HG03565 (cell line): ENCODE data around the gene ARL15.
A peak's percentile ranks its signal among the peaks of the same experiment; 100 is the strongest.

Experiments used
- ATAC-seq: cut with Tn5 transposase; IDR thresholded peaks from one replicate; pipeline ENCODE4 v1.9.1; 2021; ENCODE audit warnings: mild to moderate bottlenecking, moderate library complexity; ENCODE audit not compliant: unreplicated experiment

ARL15 gene

GRCh38 chr5:54315736-54316528, 5.6 kb upstream of the ARL15 start:
- no peak for ATAC-seq

DNA sequence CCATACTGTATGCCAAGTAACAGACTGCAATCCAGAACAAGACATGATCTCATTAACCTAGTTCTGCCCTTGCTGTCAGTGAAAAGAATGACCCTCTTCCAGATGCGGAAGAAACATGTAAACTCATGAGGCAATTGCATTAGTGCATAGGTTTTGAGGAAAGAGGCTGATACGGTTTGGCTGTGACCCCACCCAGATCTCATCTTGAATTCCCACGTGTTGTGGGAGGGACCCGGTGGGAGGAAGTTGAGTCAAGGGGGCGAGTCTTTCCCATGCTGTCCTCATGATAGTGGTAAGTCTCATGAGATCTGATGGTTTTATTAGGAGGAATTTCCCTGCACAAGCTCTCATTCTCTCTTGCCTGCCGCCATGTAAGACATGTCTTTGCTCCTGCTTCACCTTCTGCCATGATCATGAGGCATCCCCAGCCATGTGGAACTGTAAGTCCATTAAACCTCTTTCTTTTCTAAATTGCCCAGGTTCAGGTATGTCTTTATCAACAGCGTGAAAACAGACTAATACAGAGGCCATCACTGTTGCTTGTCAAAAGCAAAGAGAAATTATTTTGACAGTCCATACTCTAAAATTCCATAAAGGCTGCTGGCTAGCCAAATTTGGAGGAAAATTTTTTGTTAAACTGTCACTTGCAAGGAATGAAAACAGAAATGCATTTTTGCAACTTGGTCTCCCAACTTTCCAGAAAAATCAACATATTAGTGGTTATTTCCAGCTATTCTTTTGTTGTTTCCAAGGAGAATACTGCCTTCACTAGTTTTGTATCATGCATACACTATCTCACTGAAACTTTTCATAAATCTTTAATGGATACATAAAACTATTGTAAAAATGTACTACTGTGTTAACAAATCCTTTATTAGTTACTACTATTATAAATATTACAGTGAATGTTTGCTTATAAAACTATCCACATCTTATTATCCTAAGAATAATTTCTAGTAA, 3.2 kb upstream of the ARL15 start:
- ATAC-seq: no peak

DNA sequence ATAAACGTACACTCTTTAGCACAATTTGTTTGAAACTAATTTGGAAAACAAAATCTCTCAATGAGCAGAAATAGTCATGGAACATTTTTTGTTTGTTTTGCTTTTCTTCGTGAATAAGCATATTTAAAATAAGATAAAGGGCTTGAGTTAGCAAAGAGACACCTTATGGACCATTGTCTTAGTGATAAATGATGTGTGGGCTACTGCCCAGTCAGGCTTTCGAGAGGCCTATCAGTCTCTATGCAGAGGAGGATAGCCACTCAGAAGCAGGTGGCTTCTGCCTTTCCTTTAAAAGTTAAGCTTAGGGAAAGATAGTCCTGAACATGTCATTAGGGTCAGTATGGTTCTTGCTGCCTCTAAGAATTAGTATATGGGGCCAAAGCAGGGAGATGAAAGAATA, 2.1 kb upstream of the ARL15 start:
- ATAC-seq: no peak

GRCh38 chr5:54311176-54311677, 854 bp upstream of the ARL15 start:
- no peak for ATAC-seq

DNA sequence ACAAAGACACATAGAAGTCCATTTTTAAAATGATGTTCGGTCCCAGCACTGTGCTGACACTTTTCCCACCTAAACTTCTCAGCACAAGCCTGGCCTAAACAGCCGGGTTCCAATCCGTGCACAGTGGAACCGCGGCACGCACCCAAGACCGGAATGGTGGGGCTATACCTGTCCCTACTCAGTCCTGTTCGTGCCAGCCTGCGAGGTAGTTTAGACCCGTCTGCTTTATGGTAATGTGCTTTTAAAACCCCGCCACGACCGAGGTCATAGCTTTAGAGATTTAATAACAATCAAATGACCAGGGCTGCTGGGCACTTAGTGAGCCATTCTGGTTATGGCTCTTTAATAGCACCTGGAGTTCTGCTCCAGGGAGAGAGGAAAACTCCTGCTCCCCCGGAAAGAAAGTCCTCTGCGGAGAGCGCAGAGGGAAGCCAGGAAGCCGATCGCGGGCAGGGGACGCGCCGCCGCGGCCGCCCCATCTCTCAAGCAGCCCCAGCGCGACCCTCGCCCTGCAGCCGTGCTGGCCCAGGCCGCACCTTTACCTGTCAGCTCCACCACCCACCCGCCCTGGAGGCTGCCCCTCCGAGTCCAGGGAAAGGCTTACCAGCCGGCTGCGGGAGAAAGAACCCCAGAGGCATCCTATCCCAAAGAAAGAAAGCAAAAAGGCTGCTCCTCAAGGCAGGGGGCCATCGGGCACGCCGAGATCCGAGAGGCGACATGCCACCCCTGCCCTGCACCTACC, 511 bp downstream of the ARL15 start:
- ATAC-seq: peak; percentile 9

DNA sequence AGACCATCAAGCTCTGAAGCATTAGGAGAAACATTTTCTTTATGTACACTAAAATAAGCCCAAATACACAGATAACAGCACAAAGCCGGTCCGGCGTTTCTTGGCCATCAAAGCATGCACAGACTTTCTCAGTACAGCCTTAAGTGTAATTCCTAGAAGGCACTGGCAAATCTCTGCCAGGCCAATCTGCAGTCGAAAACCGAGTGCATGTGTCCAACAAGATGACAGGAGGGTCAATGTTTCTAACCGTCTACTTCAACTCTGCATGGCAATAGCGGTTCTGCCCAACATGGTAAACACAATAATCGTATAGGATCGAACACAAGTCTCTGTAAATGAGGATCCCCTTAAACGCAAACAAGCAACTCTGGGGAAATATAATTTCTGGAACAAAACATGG, 1.1 kb downstream of the ARL15 start:
- ATAC-seq: no peak

- no peak for ATAC-seq
These were observed 2.8 kb downstream of the ARL15 start for GRCh38 chr5:54307583-54307982.

GRCh38 chr5:54306893-54307292, 3.5 kb downstream of the ARL15 start:
- no peak for ATAC-seq

DNA sequence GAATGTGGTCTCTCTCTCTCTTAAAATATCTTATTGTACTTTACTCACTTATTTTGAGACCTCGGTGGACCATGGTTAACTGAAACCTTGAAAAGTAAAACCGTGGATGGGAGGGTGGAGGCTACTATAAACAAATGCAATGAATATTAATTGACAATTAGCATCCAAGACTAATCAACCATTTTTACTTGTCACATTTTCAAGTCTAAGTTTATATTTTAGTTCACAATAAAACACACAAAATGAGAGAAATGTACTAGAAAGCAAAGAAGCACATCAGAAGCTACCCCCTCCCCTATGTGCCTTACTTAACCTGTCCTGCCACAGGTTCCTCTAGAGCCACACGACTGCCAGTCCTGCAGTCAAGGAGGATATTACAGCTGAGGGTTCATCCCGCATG, 4.6 kb downstream of the ARL15 start:
- ATAC-seq: no peak

- ATAC-seq: no peak
These were observed 6.3 kb downstream of the ARL15 start for GRCh38 chr5:54304040-54304439.

GRCh38 chr5:54302267-54302687, 8.1 kb downstream of the ARL15 start:
- no peak for ATAC-seq

GRCh38 chr5:54301849-54302248, 8.5 kb downstream of the ARL15 start:
- no peak for ATAC-seq

GRCh38 chr5:54301220-54301619, 9.2 kb downstream of the ARL15 start:
- no peak for ATAC-seq

DNA sequence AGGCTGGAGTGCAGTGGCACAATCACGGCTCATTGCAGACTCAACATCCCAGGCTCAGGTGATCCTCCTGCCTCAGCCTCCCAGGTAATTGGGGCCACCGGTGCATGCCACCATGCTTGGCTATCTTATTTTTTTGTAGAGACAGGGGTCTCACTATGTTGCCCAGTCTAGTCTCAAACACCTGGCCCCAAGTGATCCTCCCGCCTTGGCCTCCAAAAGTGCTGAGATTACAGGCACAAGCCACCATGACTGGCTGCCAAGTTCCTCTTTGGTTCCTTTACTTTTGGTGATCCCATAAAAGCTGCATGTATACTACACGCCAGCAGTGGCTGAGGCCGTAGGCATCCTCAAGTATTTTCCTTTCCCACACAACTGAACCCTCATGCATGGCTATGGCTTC, 11.4 kb downstream of the ARL15 start:
- ATAC-seq: no peak

GRCh38 chr5:54296386-54296785, 14.0 kb downstream of the ARL15 start:
- ATAC-seq: no peak

- ATAC-seq: no peak
These were observed 14.6 kb downstream of the ARL15 start for GRCh38 chr5:54295651-54296276.

GRCh38 chr5:54294097-54294667, 16.2 kb downstream of the ARL15 start:
- ATAC-seq: no peak

DNA sequence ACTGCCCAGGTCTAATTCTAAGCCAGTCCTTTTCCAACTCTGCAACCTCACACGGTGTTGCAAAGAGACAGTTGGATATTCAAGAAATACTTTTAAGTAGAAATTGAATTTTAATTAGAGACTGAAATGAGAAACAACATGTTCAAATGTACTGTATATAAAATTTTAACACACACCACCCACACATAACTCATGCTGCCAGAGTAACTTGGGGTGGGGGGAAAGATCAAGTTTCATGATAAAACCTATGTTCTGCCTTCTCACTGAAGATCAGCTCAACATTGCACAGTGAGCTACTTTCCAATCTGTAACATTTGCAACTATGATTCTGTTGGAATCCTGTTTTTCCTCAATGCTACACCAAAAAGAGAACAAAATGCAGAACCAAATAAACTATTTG, 17.5 kb downstream of the ARL15 start:
- no peak for ATAC-seq

GRCh38 chr5:54291498-54291897, 18.9 kb downstream of the ARL15 start:
- no peak for ATAC-seq

GRCh38 chr5:54289769-54290168, 20.6 kb downstream of the ARL15 start:
- no peak for ATAC-seq
